A549 (cell line): ENCODE data around the gene NOL9. TPM values are rescaled to one million over a fixed set of nuclear protein-coding genes. Genes with fewer than 3 reads are reported as not detected.
A peak's percentile ranks its signal among the peaks of the same experiment; 100 is the strongest.

ENCODE experiments used
- ATAC-seq, 2 experiments: fragments of 200-7000 bp in 1 of 2; fragments of >200 bp in 1 of 2; cut with Nextera tagmentation in 1 of 2; cut with Tn5 transposase in 1 of 2; 3 replicates each; pipeline versions ENCODE4 v1.8.0 to v1.9.1; 2018 to 2020; ENCODE audit warnings: mild to moderate bottlenecking in 1 of 2, moderate library complexity in 1 of 2
- CTCF ChIA-PET: fragments of 300-600 bp; sonication (Branson Sonifier 250); formaldehyde crosslinking; extraction: SDS; loops from one replicate; lab custom pipeline; 2021; ENCODE audit warnings: antibody characterized with exemption, inconsistent platforms; lab: Yijun Ruan, JAX
- POLR2A ChIA-PET: fragments of 350-600 bp; formaldehyde crosslinking; extraction: SDS; loops from one replicate; lab custom pipeline; 2021; ENCODE audit warnings: antibody characterized with exemption, inconsistent platforms; lab: Yijun Ruan, JAX
- DNase-seq, 2 experiments: peaks; one replicate each; pipeline versions ENCODE4 v3.0.0 to v3.0.0-alpha.2; 2011 to 2016; ENCODE audit warnings: low read depth in 1 of 2, low spot score in 1 of 2
- FAIRE-seq: peaks from 2 replicates; lab custom pipeline; 2011; peaks lifted over from hg19 to GRCh38; lab: Jason Lieb, UNC
- H3K27ac ChIP-seq, 2 experiments: fragments of >200 bp; sonication (Bioruptor Twin); formaldehyde crosslinking; 3 replicates each; pipeline ENCODE4 v1.5.1; 2016 to 2017
- H3K4me1 ChIP-seq: fragments of >200 bp; sonication (Bioruptor Twin); formaldehyde crosslinking; 3 replicates; pipeline ENCODE4 v1.6.1; 2016
- H3K4me2 ChIP-seq: fragments of >200 bp; sonication (Bioruptor Twin); formaldehyde crosslinking; 3 replicates; pipeline ENCODE4 v1.6.1; 2016
- H3K4me3 ChIP-seq: fragments of >200 bp; sonication (Bioruptor Twin); formaldehyde crosslinking; 3 replicates; pipeline ENCODE4 v1.5.1; 2016
- H3K9me3 ChIP-seq: fragments of >200 bp; sonication (Bioruptor Twin); formaldehyde crosslinking; 3 replicates; pipeline ENCODE4 v1.6.1; 2016
- BCL3 ChIP-seq: fragments of >200 bp; sonication (Bioruptor Twin); formaldehyde crosslinking; IDR thresholded peaks from 3 replicates; pipeline ENCODE4 v1.6.1; 2016
- CEBPB ChIP-seq, 2 experiments: fragments of >200 bp in 1 of 2; sonication (Bioruptor Twin) in 1 of 2; formaldehyde crosslinking in 1 of 2; IDR thresholded peaks; 2 replicates each; pipeline ENCODE4 v1.6.1; 2012 to 2016
- E2F6 ChIP-seq: IDR thresholded peaks from 2 replicates; pipeline ENCODE4 v1.6.1; 2012; ENCODE audit warnings: low read depth, borderline replicate concordance
- EHF ChIP-seq: fragments of 250-450 bp; sonication (Bioruptor Pico); IDR thresholded peaks from 2 replicates; pipeline ENCODE4 v1.5.0; 2020; ENCODE audit warnings: mild to moderate bottlenecking
- FOSL2 ChIP-seq, 2 experiments: fragments of 450-650 bp in 1 of 2; fragments of >200 bp in 1 of 2; sonication (Bioruptor Twin) in 1 of 2; formaldehyde crosslinking; IDR thresholded peaks; 2 replicates each; pipeline versions ENCODE4 v1.5.0 to v1.6.1; 2016 to 2020; ENCODE audit warnings: mild to moderate bottlenecking in 1 of 2, moderate library complexity in 1 of 2
- MAFK ChIP-seq: fragments of 450-650 bp; IDR thresholded peaks from 2 replicates; pipeline ENCODE4 v1.6.1; 2014; ENCODE audit not compliant: partially characterized antibody
- NFE2L2 ChIP-seq: fragments of 150-350 bp; conservative IDR thresholded peaks from 2 replicates; pipeline ENCODE4 v1.6.1; 2014; ENCODE audit warnings: low read length
- USF2 ChIP-seq: fragments of 450-650 bp; IDR thresholded peaks from 2 replicates; pipeline ENCODE4 v1.6.1; 2014; ENCODE audit warnings: antibody characterized with exemption
- ZNF302 ChIP-seq: fragments of 250-450 bp; sonication (Bioruptor Pico); IDR thresholded peaks from 2 replicates; pipeline ENCODE4 v1.9.0; 2021; ENCODE audit warnings: inconsistent platforms, mild to moderate bottlenecking, moderate library complexity
- WGBS: methylation state at CpG from one replicate; pipeline ENCODE4 v1.1.6; 2017; ENCODE audit errors: missing lambda C conversion rate; 5-methylcytosine and 5-hydroxymethylcytosine counted together
- polyA plus RNA-seq, 4 experiments: library from polyadenylated mRNA; depleted of rRNA in 3 of 4; stranded (reverse); fragments of >200 nt; fragmentation: RNase III in 1 of 4; extraction: RNeasy Plus Mini Kit Qiagen cat#74134 plus additional on column Dnase treatment in 1 of 4; gene quantifications; 2 replicates in 3 of 4; 3 replicates in 1 of 4; pipeline ENCODE4 v1.2.3, GENCODE V29; 2011 to 2017
- TF ChIP-seq, protein P1 (sequence below): IDR thresholded peaks from 2 replicates; pipeline ENCODE4 v1.6.1; 2012

NOL9 gene
- polyA plus RNA-seq, 2 of the 4 experiments (the other 2 are of a cell fraction), result 4.4 to 19.3 TPM

DNA sequence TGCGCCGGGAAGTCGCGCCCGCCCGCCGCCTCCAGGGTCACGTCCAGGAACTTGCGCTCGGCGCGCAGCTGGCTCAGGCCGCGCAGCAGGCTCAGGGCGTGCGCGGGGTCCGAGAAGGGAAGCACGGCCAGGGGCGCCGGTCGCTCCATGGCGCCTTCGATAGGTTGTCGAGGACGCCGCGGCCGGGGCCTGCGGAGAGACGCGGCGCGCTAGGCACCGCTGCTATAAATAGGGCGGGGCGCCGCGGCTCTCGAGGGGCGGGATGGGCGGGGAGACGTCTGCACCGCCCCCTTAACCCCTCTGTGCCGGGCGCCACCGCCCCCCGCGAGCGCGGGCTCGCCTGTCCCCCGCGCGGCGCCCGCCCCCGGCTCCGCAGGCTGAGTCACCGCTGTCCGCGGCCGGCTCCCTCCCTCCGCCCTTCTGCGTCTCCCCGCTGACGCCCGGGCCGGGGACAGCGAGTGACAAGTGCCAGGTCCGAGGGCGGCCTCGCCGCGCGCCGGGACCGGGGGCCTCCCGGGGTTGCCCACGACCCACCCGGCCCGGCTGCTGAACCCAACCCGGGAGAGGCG is 48.4 kb upstream of the NOL9 start, which contains the start of gene KLHL21 (continued):
- no peak for TF ChIP-seq ZNF302 (CRISPR knock-in tag)

DNA sequence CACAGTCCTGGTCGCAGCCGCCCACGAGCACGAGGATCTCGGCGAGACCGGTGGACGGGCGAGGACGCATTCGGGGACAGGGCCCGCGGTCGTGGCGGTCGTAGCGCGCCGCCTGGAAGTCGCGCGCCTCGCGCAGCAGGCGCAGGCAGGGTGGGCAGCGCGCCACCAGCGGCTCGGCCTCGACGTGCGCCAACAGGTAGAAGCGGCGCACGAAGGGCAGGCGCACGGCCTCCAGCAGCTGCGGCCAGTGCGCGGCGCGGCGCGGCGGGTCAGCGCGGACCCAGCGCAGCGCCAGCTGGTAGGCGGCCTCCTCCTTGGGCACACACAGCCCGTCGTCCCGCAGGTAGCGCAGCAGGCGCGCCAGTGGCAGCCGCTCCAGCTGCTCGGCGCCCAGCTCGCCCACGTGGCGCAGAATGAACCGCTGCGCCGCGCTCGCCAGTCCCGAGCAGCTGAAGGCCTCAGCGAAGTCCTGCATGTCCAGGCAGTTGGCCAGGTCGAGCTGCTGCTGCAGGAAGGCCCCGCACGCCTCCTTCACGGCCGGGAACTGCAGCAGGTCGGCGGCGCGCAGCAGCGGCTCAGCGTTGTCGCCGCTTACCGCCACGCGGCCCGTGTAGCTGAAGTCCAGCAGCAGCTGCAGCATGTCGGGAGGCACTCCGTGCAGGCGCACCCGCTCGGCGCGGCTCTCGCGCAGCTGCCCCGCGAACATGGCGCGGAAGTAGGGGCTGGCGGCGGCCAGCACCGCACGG is 47.8 kb upstream of the NOL9 start:
- Histone ChIP-seq H3K4me1 (peaks cover 13% of the 10 kb centered on the region; the same call in 2 of the 3 replicates), H3K9me3 (no peaks in the 10 kb centered on the region), H3K4me3 (peak overlapping the region; percentile 72), H3K27ac (peak overlapping the region; percentile 81 to 93), H3K4me2 (peak overlapping the region; percentile 90)
- POLR2A ChIA-PET, result interaction anchor here (0.6 to 1.2 kb wide), 2 partner anchors 22 to 67 kb away, joined by 3 to 6 read pairs; partner anchors contain the start of gene ZBTB48
- ATAC-seq, result peak; percentile 58 to 74
- DNase-seq, result no peak
- no peak for FAIRE-seq
- CTCF ChIA-PET, result interaction anchor here (1.0 to 2.3 kb wide), 7 partner anchors 8 to 49 kb away, joined by 3 to 6 read pairs (median 3); partner anchors contain the start of genes NOL9 and TAS1R1
- WGBS, result 0% methylated on average over 18 of the region's 103 CpGs
- TF ChIP-seq E2F6 (peak; percentile 40; the same call in 1 of the 2 replicates), EHF (CRISPR knock-in tag) (no peak)
- TF ChIP-seq, protein P1, sequence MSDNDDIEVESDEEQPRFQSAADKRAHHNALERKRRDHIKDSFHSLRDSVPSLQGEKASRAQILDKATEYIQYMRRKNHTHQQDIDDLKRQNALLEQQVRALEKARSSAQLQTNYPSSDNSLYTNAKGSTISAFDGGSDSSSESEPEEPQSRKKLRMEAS, result peak; percentile 61; the same call in 1 of the 2 replicates

GRCh38 chr1:6601049-6601922 is 47.0 kb upstream of the NOL9 start:
- ChIA-PET CTCF (interaction anchor here (1.0 to 2.3 kb wide), 7 partner anchors 8 to 47 kb away, joined by 3 to 6 read pairs (median 3); partner anchors contain the start of genes NOL9 and TAS1R1), POLR2A (interaction anchor here (0.6 to 1.2 kb wide), 4 partner anchors 17 to 66 kb away, joined by 3 to 6 read pairs (median 4); partner anchors contain the start of gene ZBTB48)

More at GRCh38 chr1:6601049-6601922, 47.0 kb upstream of the NOL9 start:
- H3K9me3 ChIP-seq, result no peaks in the 10 kb centered on the region
- FAIRE-seq (no peak), DNase-seq (peak; percentile 77 to 82), ATAC-seq (peak; percentile 66 to 70)
- WGBS, result 6% methylated on average over 8 of the region's 40 CpGs
- TF ChIP-seq BCL3, result no peak
- TF ChIP-seq FOSL2 (IDR thresholded peaks at IDR 0.05), result 0 out of 2 replicates have a peak, but pooled peaks have one; percentile 18
- peak; percentile 73 for TF ChIP-seq FOSL2 (CRISPR knock-in tag; IDR thresholded peaks at IDR 0.05)
- TF ChIP-seq, protein P1, result peak; percentile 79
- TF ChIP-seq NFE2L2, result peak; percentile 65; the same call in 1 of the 2 replicates
- TF ChIP-seq USF2, result peak; percentile 95
- TF ChIP-seq CEBPB (IDR thresholded peaks at IDR 0.05), result no peak
- TF ChIP-seq MAFK, result peak; percentile 80
- H3K27ac ChIP-seq, result peak overlapping the region; percentile 81 to 93
- H3K4me3 ChIP-seq, result peak overlapping the region; percentile 72
- H3K4me1 ChIP-seq, result peaks cover 13% of the 10 kb centered on the region; the same call in 2 of the 3 replicates
- H3K4me2 ChIP-seq, result peak overlapping the region; percentile 90
